Activated B cell treated with CpG ODN at 0.5 μM for 24 hours (primary cell): ENCODE measurements around the gene OR5AL1. TPM values are rescaled to one million over a fixed set of nuclear protein-coding genes. Genes with fewer than 3 reads are reported as not detected.

ENCODE experiments used
- ATAC-seq: fragments of 200-7000 bp; cut with Tn5 transposase; one replicate; pipeline ENCODE4 v1.10.0; 2021; ENCODE audit warnings: low read depth, mild to moderate bottlenecking, moderate library complexity
- CTCF ChIA-PET: fragments of 350-600 bp; sonication (Branson Sonifier 250); formaldehyde crosslinking; loops from one replicate; lab custom pipeline; 2021; ENCODE audit warnings: antibody characterized with exemption; lab: Charles Lee
- POLR2A ChIA-PET: fragments of 350-600 bp; sonication (Branson Sonifier 250); formaldehyde crosslinking; loops from one replicate; lab custom pipeline; 2021; ENCODE audit warnings: antibody characterized with exemption; lab: Charles Lee
- DNase-seq: peaks from one replicate; pipeline ENCODE4 v3.0.0; 2022
- H3K27ac Mint-ChIP-seq: one replicate; pipeline ENCODE4 v1.8.0; 2020; ENCODE audit warnings: mixed read lengths
- H3K27me3 Mint-ChIP-seq: one replicate; pipeline ENCODE4 v1.8.0; 2021; ENCODE audit warnings: mixed read lengths
- H3K36me3 Mint-ChIP-seq: one replicate; pipeline ENCODE4 v1.8.0; 2021; ENCODE audit warnings: low read depth, mixed read lengths
- H3K4me1 Mint-ChIP-seq: one replicate; pipeline ENCODE4 v1.8.0; 2021; ENCODE audit warnings: mixed read lengths
- H3K4me3 Mint-ChIP-seq: one replicate; pipeline ENCODE4 v1.8.0; 2020; ENCODE audit warnings: mild to moderate bottlenecking, mixed read lengths
- H3K9me3 Mint-ChIP-seq: one replicate; pipeline ENCODE4 v1.8.0; 2020; ENCODE audit warnings: mixed read lengths
- intact Hi-C: fragments of 100-400 bp; cut with micrococcal nuclease; formaldehyde crosslinking; loops from one replicate; pipeline ENCODE4 v1.15.1; 2024
- total RNA-seq: library from RNA; stranded (reverse); gene quantifications from 2 replicates; pipeline ENCODE4 v1.2.3, GENCODE V29; 2022
- TF ChIP-seq, protein P1 (sequence below): fragments of 200-600 bp; IDR thresholded peaks from one replicate; pipeline ENCODE4 v1.8.0; 2022; ENCODE audit warnings: antibody characterized with exemption, mild to moderate bottlenecking

OR5AL1 gene
- total RNA-seq, 1 donor from 2014 or later: not detected

DNA sequence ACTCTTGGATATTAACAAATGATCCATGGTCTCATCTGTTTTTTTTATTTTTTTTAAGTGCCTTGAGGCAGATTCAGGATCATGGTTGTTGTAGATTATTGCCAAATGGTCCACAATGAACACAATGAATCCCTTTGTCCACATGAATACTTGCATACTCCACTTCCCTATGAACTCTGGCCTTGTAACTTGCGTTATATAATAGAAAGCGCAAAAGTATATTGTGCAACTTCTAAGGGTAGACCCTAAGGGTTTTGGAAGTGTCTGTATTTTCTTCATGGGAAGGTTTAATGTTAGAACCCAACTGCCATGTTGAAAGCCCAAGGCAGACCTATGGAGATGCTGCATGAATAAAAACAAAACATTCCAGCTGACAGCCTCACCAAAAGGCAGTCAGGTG, 8.1 kb upstream of the OR5AL1 start:
- no peak for ATAC-seq
- no peaks in the 10 kb centered on the region for H3K4me1 Mint-ChIP-seq
- no peak overlapping the region for H3K27ac Mint-ChIP-seq
- H3K27me3 Mint-ChIP-seq: no peaks in the 10 kb centered on the region
- POLR2A ChIA-PET: no interaction called here
- no peak for DNase-seq
- TF ChIP-seq, protein P1, sequence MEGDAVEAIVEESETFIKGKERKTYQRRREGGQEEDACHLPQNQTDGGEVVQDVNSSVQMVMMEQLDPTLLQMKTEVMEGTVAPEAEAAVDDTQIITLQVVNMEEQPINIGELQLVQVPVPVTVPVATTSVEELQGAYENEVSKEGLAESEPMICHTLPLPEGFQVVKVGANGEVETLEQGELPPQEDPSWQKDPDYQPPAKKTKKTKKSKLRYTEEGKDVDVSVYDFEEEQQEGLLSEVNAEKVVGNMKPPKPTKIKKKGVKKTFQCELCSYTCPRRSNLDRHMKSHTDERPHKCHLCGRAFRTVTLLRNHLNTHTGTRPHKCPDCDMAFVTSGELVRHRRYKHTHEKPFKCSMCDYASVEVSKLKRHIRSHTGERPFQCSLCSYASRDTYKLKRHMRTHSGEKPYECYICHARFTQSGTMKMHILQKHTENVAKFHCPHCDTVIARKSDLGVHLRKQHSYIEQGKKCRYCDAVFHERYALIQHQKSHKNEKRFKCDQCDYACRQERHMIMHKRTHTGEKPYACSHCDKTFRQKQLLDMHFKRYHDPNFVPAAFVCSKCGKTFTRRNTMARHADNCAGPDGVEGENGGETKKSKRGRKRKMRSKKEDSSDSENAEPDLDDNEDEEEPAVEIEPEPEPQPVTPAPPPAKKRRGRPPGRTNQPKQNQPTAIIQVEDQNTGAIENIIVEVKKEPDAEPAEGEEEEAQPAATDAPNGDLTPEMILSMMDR: no peak
- intact Hi-C loops: no loop called here
- H3K36me3 Mint-ChIP-seq: no peaks in the 10 kb centered on the region
- no peak overlapping the region for H3K4me3 Mint-ChIP-seq
- H3K9me3 Mint-ChIP-seq: peaks cover 21% of the 10 kb centered on the region
- CTCF ChIA-PET: no interaction called here

DNA sequence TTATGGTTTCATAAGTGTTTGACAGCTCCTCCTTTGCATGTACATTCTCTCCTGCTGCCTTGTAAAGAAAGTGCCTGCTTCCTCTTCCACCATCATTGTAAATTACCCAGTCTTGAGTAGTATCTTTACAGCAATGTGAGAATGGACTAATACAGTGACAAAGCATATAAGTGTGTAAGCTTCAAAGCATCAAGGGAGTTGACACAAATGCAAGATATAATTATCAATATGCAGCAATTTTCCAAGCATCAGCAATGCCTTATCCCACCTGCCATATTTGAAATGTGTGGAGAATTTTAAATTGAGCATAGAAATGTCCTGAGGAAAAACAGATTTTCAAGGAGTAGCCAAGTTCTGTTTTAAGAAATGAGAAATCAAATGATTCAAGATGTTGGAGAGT, 1.7 kb upstream of the OR5AL1 start:
- intact Hi-C loops: no loop called here
- no peak overlapping the region for H3K4me3 Mint-ChIP-seq
- H3K9me3 Mint-ChIP-seq: peaks cover 21% of the 10 kb centered on the region
- DNase-seq (no peak), ATAC-seq (no peak)
- no peaks in the 10 kb centered on the region for H3K36me3 Mint-ChIP-seq
- no peak overlapping the region for H3K27ac Mint-ChIP-seq
- CTCF ChIA-PET: no interaction called here
- TF ChIP-seq, protein P1: no peak
- no peaks in the 10 kb centered on the region for H3K27me3 Mint-ChIP-seq
- H3K4me1 Mint-ChIP-seq: no peaks in the 10 kb centered on the region
- POLR2A ChIA-PET: no interaction called here

DNA sequence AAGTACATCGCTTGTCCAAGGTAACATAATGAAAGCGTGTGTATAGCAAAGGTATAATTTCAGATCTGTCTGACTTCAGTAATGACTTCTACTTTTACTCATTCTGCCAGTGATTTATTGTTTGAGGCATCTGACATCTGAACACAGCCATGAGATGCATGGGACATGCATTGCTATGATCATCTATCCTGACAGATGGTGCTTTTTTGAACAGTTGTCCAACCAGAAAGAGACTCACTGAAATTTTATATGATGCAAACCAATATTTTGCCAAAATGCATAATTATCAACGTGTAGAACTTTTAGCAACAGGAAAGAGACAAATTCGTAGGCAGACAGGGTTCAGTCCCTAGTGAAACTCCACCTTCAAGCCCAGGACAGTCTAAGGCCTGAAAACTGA, 41.0 kb downstream of the OR5AL1 start:
- TF ChIP-seq, protein P1: no peak
- intact Hi-C loops: no loop called here
- ATAC-seq (no peak), DNase-seq (no peak)
- Mint-ChIP-seq H3K27ac (no peak overlapping the region), H3K36me3 (no peaks in the 10 kb centered on the region), H3K4me1 (no peaks in the 10 kb centered on the region), H3K4me3 (no peak overlapping the region), H3K27me3 (no peaks in the 10 kb centered on the region), H3K9me3 (peaks cover 8% of the 10 kb centered on the region)
- ChIA-PET CTCF (no interaction called here), POLR2A (no interaction called here)

DNA sequence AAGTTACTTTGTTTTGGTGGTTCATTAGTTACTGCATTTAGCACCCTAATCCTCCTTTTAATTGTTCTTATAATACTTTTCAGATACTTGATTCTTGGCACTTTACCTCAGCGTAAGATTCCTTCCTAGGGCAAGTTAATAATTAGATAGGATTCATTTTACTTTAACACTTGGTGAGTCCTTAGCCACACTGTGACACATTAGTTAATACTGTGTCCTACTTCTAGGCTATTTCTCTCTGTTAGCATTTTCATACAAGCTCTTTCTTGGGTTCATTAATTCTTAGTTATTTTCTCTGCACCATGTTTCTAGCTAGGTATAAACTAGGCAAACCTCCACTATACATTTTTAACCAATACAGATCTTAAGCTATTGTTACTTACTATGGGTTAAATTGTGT, 44.6 kb downstream of the OR5AL1 start:
- intact Hi-C loops: no loop called here
- no peak overlapping the region for H3K27ac Mint-ChIP-seq
- ChIA-PET CTCF (no interaction called here), POLR2A (no interaction called here)
- no peaks in the 10 kb centered on the region for H3K36me3 Mint-ChIP-seq
- no peaks in the 10 kb centered on the region for H3K27me3 Mint-ChIP-seq
- no peak for DNase-seq
- peaks cover 9% of the 10 kb centered on the region for H3K9me3 Mint-ChIP-seq
- ATAC-seq: no peak
- no peaks in the 10 kb centered on the region for H3K4me1 Mint-ChIP-seq
- TF ChIP-seq, protein P1: no peak
- no peak overlapping the region for H3K4me3 Mint-ChIP-seq

Other genes starting within 250 kb of the OR5AL1 start
- not detected in 2 replicates for gene OR5J2, start 236.1 kb upstream of the OR5AL1 start, total RNA-seq
- gene OR5T2, start 178.4 kb upstream of the OR5AL1 start, total RNA-seq: not detected in 2 replicates
- gene OR5T3, start 160.4 kb upstream of the OR5AL1 start, total RNA-seq: not detected in 2 replicates
- not detected in 2 replicates for gene OR5T1, start 138.5 kb upstream of the OR5AL1 start, total RNA-seq
- gene OR8H1, start 120.4 kb upstream of the OR5AL1 start, total RNA-seq: not detected in 2 replicates
- not detected in 2 replicates for gene OR8K3, start 97.6 kb upstream of the OR5AL1 start, total RNA-seq
- gene OR8K1, start 66.7 kb upstream of the OR5AL1 start, total RNA-seq: not detected in 2 replicates
- gene OR8J1, start 58.4 kb upstream of the OR5AL1 start, total RNA-seq: not detected in 2 replicates
- gene OR8U1, start 37.1 kb upstream of the OR5AL1 start, total RNA-seq: not detected in 2 replicates
- gene OR5M3, start 60.7 kb downstream of the OR5AL1 start, total RNA-seq: not detected in 2 replicates
- gene OR5M8, start 78.7 kb downstream of the OR5AL1 start, total RNA-seq: not detected in 2 replicates
- not detected in 2 replicates for gene OR5M11, start 130.6 kb downstream of the OR5AL1 start, total RNA-seq
- gene OR5M10, start 165.0 kb downstream of the OR5AL1 start, total RNA-seq: not detected in 2 replicates
- gene OR5M1, start 202.2 kb downstream of the OR5AL1 start, total RNA-seq: not detected in 2 replicates
- gene OR5AP2, start 229.7 kb downstream of the OR5AL1 start, total RNA-seq: not detected in 2 replicates